HepG2 (cell line): ENCODE results near the gene PPP1CB. TPM values are rescaled to one million over a fixed set of nuclear protein-coding genes. Genes with fewer than 3 reads are reported as not detected.

Experiments
- AHR ChIP-seq: IDR thresholded peaks from 2 replicates; pipeline ENCODE4 v1.6.1; 2018; ENCODE audit warnings: missing genetic modification reagents, missing compliant biosample characterization
- CENPBD1 ChIP-seq: sonication (generic); formaldehyde crosslinking; IDR thresholded peaks from 2 replicates; pipeline ENCODE4 v1.8.0; 2022; ENCODE audit warnings: missing genetic modification reagents, low read depth, mild to moderate bottlenecking, borderline replicate concordance
- CSRNP2 ChIP-seq: sonication (generic); formaldehyde crosslinking; conservative IDR thresholded peaks from 2 replicates; pipeline ENCODE4 v1.8.0; 2022; ENCODE audit warnings: low read depth, missing genetic modification reagents
- GABPA ChIP-seq, 2 experiments: IDR thresholded peaks; 2 replicates each; pipeline ENCODE4 v1.6.1; 2011 to 2016; ENCODE audit warnings: low read depth in 2 of 2, low read length in 1 of 2, missing biosample characterization in 1 of 2, missing genetic modification characterization in 1 of 2
- GABPB1 ChIP-seq: IDR thresholded peaks from 2 replicates; pipeline ENCODE4 v1.6.1; 2016; ENCODE audit warnings: mild to moderate bottlenecking, missing genetic modification reagents, moderate library complexity, missing compliant biosample characterization
- HNRNPLL ChIP-seq: fragments of 200-400 bp; formaldehyde crosslinking; IDR thresholded peaks from 2 replicates; pipeline ENCODE4 v1.6.1; 2017; ENCODE audit warnings: mild to moderate bottlenecking, low read depth, low read length; ENCODE audit not compliant: poor library complexity, severe bottlenecking
- KDM3A ChIP-seq: IDR thresholded peaks from 2 replicates; pipeline ENCODE4 v1.6.1; 2018; ENCODE audit warnings: low read depth, missing compliant biosample characterization
- KIAA2018 ChIP-seq: sonication (generic); formaldehyde crosslinking; IDR thresholded peaks from 2 replicates; pipeline ENCODE4 v1.5.0; 2020; ENCODE audit warnings: mild to moderate bottlenecking, missing genetic modification reagents, borderline replicate concordance
- KLF11 ChIP-seq: IDR thresholded peaks from 2 replicates; pipeline ENCODE4 v1.6.1; 2016; ENCODE audit warnings: missing compliant biosample characterization
- MIER2 ChIP-seq: IDR thresholded peaks from 2 replicates; pipeline ENCODE4 v1.6.1; 2016; ENCODE audit warnings: missing biosample characterization, missing genetic modification reagents
- NFIB ChIP-seq: sonication (generic); formaldehyde crosslinking; IDR thresholded peaks from 2 replicates; pipeline ENCODE4 v1.9.0; 2021; ENCODE audit warnings: missing genetic modification reagents, mild to moderate bottlenecking, borderline replicate concordance
- PHF5A ChIP-seq: IDR thresholded peaks from one replicate; pipeline ENCODE4 v1.6.1; 2018; ENCODE audit warnings: low read depth, missing genetic modification reagents; ENCODE audit not compliant: unreplicated experiment
- STAG1 ChIP-seq: sonication (generic); formaldehyde crosslinking; IDR thresholded peaks from 2 replicates; pipeline ENCODE4 v1.4.0; 2020; ENCODE audit warnings: missing genetic modification reagents
- ZSCAN5A ChIP-seq: sonication (generic); formaldehyde crosslinking; IDR thresholded peaks from 2 replicates; pipeline ENCODE4 v1.8.0; 2022; ENCODE audit warnings: mild to moderate bottlenecking, missing genetic modification reagents, borderline replicate concordance
- polyA plus RNA-seq, 8 experiments: library from polyadenylated mRNA; depleted of rRNA in 3 of 8; stranded (reverse) in 7 of 8; unstranded in 1 of 8; fragments of >200 nt; fragmentation: Illumina TruSeq in 4 of 8; extraction: Trizol in 4 of 8; gene quantifications; 2 replicates each; pipeline versions ENCODE4 v1.2.1 to v1.2.3, GENCODE V29; 2011 to 2016; ENCODE audit warnings: low read depth in 4 of 8, missing spikeins in 1 of 8, mixed read lengths in 1 of 8; ENCODE audit not compliant: insufficient read depth in 1 of 8
- total RNA-seq, 5 experiments: library from RNA; depleted of rRNA; stranded (reverse); fragments of >200 nt; fragmentation: Illumina TruSeq; extraction: Trizol; gene quantifications; 2 replicates each; pipeline ENCODE4 v1.2.3, GENCODE V29; 2016; ENCODE audit warnings: low read depth in 1 of 5

PPP1CB gene
- total and polyA plus RNA-seq, 2 of the 13 experiments (the other 11 are each of a cell fraction or from before 2014, with no cell fraction given) = 46.9 to 109 TPM

DNA sequence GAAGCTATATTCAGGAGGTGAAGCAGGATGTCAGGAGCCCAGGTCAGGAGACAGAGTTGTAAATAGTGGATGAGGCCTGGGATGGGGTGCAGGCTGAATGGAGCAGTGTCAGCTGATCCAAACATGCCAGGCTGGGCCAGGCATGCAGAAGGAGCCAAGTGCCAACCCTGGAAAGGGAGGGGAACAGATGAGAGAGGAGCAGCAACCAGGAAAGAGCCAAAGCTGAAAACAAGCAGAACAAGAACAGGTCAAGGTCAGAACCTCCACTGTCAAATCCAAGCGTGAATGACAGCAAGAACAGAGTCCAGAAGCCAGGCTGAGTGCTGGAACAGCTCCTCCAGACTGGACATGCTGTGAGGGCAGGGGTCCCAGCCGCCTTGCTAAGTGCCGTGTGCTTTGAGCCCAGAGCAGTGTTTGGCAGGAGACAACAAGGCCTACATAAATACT is 49.2 kb upstream of the PPP1CB start (continued):
- no peak for TF ChIP-seq KIAA2018 (CRISPR knock-in tag)
- TF ChIP-seq ZSCAN5A = no peak
- no peak for TF ChIP-seq GABPA (IDR thresholded peaks at IDR 0.05; ENCODE audit: low read depth, low read length)
- TF ChIP-seq GABPA (CRISPR knock-in tag; IDR thresholded peaks at IDR 0.05; ENCODE audit: low read depth) = no peak
- no peak for TF ChIP-seq KLF11 (CRISPR knock-in tag)
- TF ChIP-seq HNRNPLL = no peak
- TF ChIP-seq PHF5A = no peak
- no peak for TF ChIP-seq GABPB1 (CRISPR knock-in tag)
- no peak for TF ChIP-seq CSRNP2 (CRISPR knock-in tag)
- no peak for TF ChIP-seq AHR (CRISPR knock-in tag)
- no peak for TF ChIP-seq KDM3A (CRISPR knock-in tag)
- TF ChIP-seq NFIB (CRISPR knock-in tag) = no peak
- no peak for TF ChIP-seq MIER2 (CRISPR knock-in tag)
- TF ChIP-seq STAG1 (CRISPR knock-in tag) = no peak
- no peak for TF ChIP-seq CENPBD1
